Mesenchymal stem cell (in vitro differentiated cells and primary cell): ENCODE measurements around the gene NUDT22.
"Not testable (repeated sequence)": the region's sequence is repeated elsewhere in the genome, so short reads cannot be mapped to it uniquely, and the experiment has no call there.

Experiments
- DNase-seq: peaks from one replicate; pipeline ENCODE4 v3.0.0-alpha.2; 2013
- H2AFZ ChIP-seq: one replicate; pipeline ENCODE4 v1.6.1; 2013; ENCODE audit warnings: low read depth, mild to moderate bottlenecking, control low read depth, inconsistent platforms, low read length, moderate library complexity
- H2AK5ac ChIP-seq: 2 replicates; pipeline ENCODE4 v1.6.1; 2013; ENCODE audit warnings: low read length, moderate library complexity, mild to moderate bottlenecking, inconsistent platforms; ENCODE audit not compliant: severe bottlenecking
- H2BK120ac ChIP-seq: one replicate; pipeline ENCODE4 v1.6.1; 2013; ENCODE audit warnings: low read depth, mild to moderate bottlenecking, inconsistent platforms, low read length, moderate library complexity
- H2BK12ac ChIP-seq, 2 experiments: one replicate each; pipeline ENCODE4 v1.6.1; 2013; ENCODE audit warnings: inconsistent platforms in 2 of 2, low read length in 2 of 2, mild to moderate bottlenecking in 2 of 2, moderate library complexity in 2 of 2, control low read depth in 1 of 2
- H2BK15ac ChIP-seq: one replicate; pipeline ENCODE4 v1.6.1; 2013; ENCODE audit warnings: mild to moderate bottlenecking, low read depth, inconsistent platforms; ENCODE audit not compliant: poor library complexity, severe bottlenecking
- H2BK5ac ChIP-seq: 2 replicates; pipeline ENCODE4 v1.6.1; 2013; ENCODE audit warnings: low read depth, mild to moderate bottlenecking, low read length, control low read depth, inconsistent platforms; ENCODE audit not compliant: poor library complexity, severe bottlenecking
- H3K14ac ChIP-seq, 2 experiments: one replicate each; pipeline ENCODE4 v1.6.1; 2013; ENCODE audit warnings: inconsistent platforms in 2 of 2, low read length in 2 of 2, control low read depth in 1 of 2, mild to moderate bottlenecking in 1 of 2, moderate library complexity in 1 of 2
- H3K18ac ChIP-seq, 2 experiments: one replicate each; pipeline ENCODE4 v1.6.1; 2013; ENCODE audit warnings: inconsistent platforms in 2 of 2, low read length in 2 of 2, control low read depth in 1 of 2, low read depth in 1 of 2, mild to moderate bottlenecking in 1 of 2
- H3K23ac ChIP-seq, 2 experiments: one replicate each; pipeline ENCODE4 v1.6.1; 2013; ENCODE audit warnings: inconsistent platforms in 2 of 2, low read length in 2 of 2, mild to moderate bottlenecking in 2 of 2, moderate library complexity in 2 of 2, control low read depth in 1 of 2
- H3K27ac ChIP-seq: 2 replicates; pipeline ENCODE4 v1.5.1; 2013; ENCODE audit warnings: mild to moderate bottlenecking, moderate library complexity, low read length, control low read depth, inconsistent platforms; ENCODE audit not compliant: poor library complexity, severe bottlenecking
- H3K27me3 ChIP-seq, 2 experiments: 2 replicates each; pipeline versions ENCODE4 v1.6.1 to v1.7.0; 2013; ENCODE audit warnings: low read length in 2 of 2, mild to moderate bottlenecking in 2 of 2, moderate library complexity in 2 of 2, control low read depth in 1 of 2, inconsistent platforms in 1 of 2; ENCODE audit not compliant: control insufficient read depth in 1 of 2, insufficient read depth in 1 of 2
- H3K36me3 ChIP-seq, 2 experiments: 2 replicates each; pipeline versions ENCODE4 v1.6.1 to v1.7.0; 2013; ENCODE audit warnings: low read length in 2 of 2, control low read depth in 1 of 2, inconsistent platforms in 1 of 2, low read depth in 1 of 2, mild to moderate bottlenecking in 1 of 2; ENCODE audit not compliant: insufficient read depth in 2 of 2, control insufficient read depth in 1 of 2
- H3K4ac ChIP-seq, 2 experiments: one replicate each; pipeline ENCODE4 v1.6.1; 2013; ENCODE audit warnings: inconsistent platforms in 2 of 2, low read length in 2 of 2, mild to moderate bottlenecking in 2 of 2, moderate library complexity in 2 of 2, control low read depth in 1 of 2, low read depth in 1 of 2
- H3K4me1 ChIP-seq: 2 replicates; pipeline ENCODE4 v1.6.1; 2013; ENCODE audit warnings: low read depth, low read length, control low read depth; ENCODE audit not compliant: control insufficient read depth, insufficient read depth
- H3K4me2 ChIP-seq: 2 replicates; pipeline ENCODE4 v1.6.1; 2013; ENCODE audit warnings: low read length, mild to moderate bottlenecking, inconsistent platforms; ENCODE audit not compliant: poor library complexity, severe bottlenecking
- H3K4me3 ChIP-seq, 2 experiments: 2 replicates each; pipeline versions ENCODE4 v1.5.1 to v1.7.0; 2013; ENCODE audit warnings: low read length in 2 of 2, mild to moderate bottlenecking in 2 of 2, control low read depth in 1 of 2, low read depth in 1 of 2; ENCODE audit not compliant: insufficient read depth in 1 of 2
- H3K79me1 ChIP-seq: replicated peaks from 2 replicates; pipeline ENCODE4 v1.6.1; 2013; ENCODE audit warnings: mild to moderate bottlenecking, control low read depth, low read length, inconsistent platforms; ENCODE audit not compliant: poor library complexity, severe bottlenecking
- H3K9ac ChIP-seq: 2 replicates; pipeline ENCODE4 v1.7.0; 2013; ENCODE audit warnings: mild to moderate bottlenecking, low read length, moderate library complexity
- H3K9me3 ChIP-seq: 2 replicates; pipeline ENCODE4 v1.7.0; 2013; ENCODE audit warnings: mild to moderate bottlenecking, low read length; ENCODE audit not compliant: control insufficient read depth
- H4K8ac ChIP-seq: one replicate; pipeline ENCODE4 v1.6.1; 2013; ENCODE audit warnings: inconsistent platforms, mild to moderate bottlenecking, low read length, moderate library complexity
- H4K91ac ChIP-seq: one replicate; pipeline ENCODE4 v1.6.1; 2013; ENCODE audit warnings: mild to moderate bottlenecking, low read length, inconsistent platforms
- WGBS: methylation state at CpG from one replicate; pipeline ENCODE4 v1.1.7; 2013; ENCODE audit warnings: mixed read lengths; 5-methylcytosine and 5-hydroxymethylcytosine counted together

Gene NUDT22

DNA sequence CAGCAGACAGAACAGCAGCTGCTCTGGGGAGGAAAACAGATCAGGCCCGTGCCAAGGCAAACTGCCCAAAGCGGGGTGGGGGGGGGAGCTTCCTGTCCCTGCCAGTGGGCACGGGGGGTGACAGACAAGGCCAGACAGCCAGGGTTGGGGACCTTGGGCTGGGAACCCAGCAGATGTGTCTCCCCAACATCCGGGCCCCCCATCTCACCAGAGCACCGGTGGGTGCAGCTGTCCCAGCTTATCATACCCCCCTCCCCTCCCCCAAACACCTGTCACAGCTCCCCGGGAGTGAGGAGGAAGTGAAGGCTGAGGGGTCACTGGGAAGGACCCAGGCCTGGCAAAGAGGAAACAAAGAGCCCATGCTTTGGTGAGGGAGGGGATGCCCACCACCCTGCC lies 19.3 kb downstream of the NUDT22 start:
- Histone ChIP-seq H3K23ac (no peak overlapping the region), H3K4me3 (peak overlapping the region; percentile 75 to 95), H3K36me3 (peaks cover 14 to 26% of the 10 kb centered on the region in 2 experiments), H3K9me3 (no peaks in the 10 kb centered on the region), H3K18ac (peak overlapping the region; percentile 46 to 91), H3K27me3 (no peaks in the 10 kb centered on the region), H3K27ac (peak overlapping the region; percentile 79), H4K91ac (peak overlapping the region; percentile 95), H3K79me1 (peaks cover 3% of the 10 kb centered on the region), H2BK120ac (peak overlapping the region; percentile 55), H3K14ac (peak overlapping the region in 1 of 2 experiments; percentile 83), H2AFZ (no peak overlapping the region), H4K8ac (peak overlapping the region; percentile 33), H3K9ac (peak overlapping the region; percentile 93), H2BK15ac (no peak overlapping the region), H2BK12ac (peak overlapping the region in 1 of 2 experiments; percentile 87), H2AK5ac (no peak overlapping the region), H2BK5ac (peak overlapping the region; percentile 10), H3K4ac (peak overlapping the region; percentile 96), H3K4me2 (peak overlapping the region; percentile 89), H3K4me1 (peaks cover 37% of the 10 kb centered on the region)
- 33% methylated on average over 2 of the region's 6 CpGs for WGBS
- DNase-seq, result no peak

DNA sequence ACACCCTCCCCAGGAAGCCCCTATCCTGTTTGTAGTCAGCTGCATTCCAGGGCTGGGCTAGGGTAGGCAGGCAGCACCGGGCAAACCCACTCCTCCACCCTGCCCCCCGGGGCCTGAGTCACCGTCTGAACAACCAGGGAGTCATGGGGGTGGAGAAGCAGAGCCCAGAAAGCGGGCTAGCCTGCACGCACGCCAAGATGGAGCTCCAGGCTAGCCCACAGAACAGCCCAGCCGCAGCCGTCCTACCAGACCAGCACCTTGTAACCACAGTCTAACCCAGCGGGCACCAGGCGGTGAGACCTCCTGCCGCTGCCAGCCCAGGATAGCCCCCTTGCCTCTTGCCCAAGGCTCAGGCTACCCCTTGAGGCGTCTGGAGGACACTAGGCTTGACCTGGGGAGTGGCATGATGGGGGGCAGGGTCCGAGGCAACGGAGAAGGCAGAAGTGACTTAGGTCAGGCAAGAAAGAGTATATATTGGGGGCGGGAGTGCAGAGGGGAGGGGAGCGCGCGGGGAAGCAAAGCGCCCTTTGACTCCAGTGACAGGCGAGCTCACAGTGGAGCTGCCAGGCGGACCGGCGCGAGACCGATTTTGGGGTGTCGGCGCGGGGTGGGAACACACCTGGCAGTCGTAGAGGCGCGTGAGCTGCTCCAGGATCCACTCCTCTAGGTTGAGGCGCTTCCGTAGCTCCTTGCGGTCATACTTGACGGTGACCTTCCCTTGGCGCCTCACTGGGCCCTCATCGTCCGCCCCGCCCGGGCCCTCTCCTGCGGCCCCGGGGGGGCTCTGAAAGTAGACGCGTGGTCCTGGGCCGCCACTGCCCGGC lies 19.9 kb downstream of the NUDT22 start:
- Histone ChIP-seq H3K27me3 (no peaks in the 10 kb centered on the region), H3K36me3 (peaks cover 14 to 26% of the 10 kb centered on the region in 2 experiments), H3K18ac (peak overlapping the region; percentile 68 to 91), H3K4ac (peak overlapping the region; percentile 96), H3K23ac (peak overlapping the region in 1 of 2 experiments; percentile 90), H4K91ac (peak overlapping the region; percentile 95), H2BK120ac (peak overlapping the region; percentile 82), H2BK12ac (peak overlapping the region; percentile 69 to 87), H3K14ac (peak overlapping the region in 1 of 2 experiments; percentile 98), H3K4me3 (peak overlapping the region; percentile 75 to 95), H2BK15ac (peak overlapping the region; percentile 30), H3K9me3 (no peaks in the 10 kb centered on the region), H2AFZ (no peak overlapping the region), H3K79me1 (peaks cover 5% of the 10 kb centered on the region), H3K4me1 (peaks cover 40% of the 10 kb centered on the region), H4K8ac (peak overlapping the region; percentile 33), H2AK5ac (peak overlapping the region; percentile 6), H3K27ac (peak overlapping the region; percentile 79), H3K4me2 (peak overlapping the region; percentile 89), H2BK5ac (peak overlapping the region; percentile 10), H3K9ac (peak overlapping the region; percentile 93)
- 2% methylated on average over 32 of the region's 46 CpGs for WGBS
- peak; percentile 93 for DNase-seq

DNA sequence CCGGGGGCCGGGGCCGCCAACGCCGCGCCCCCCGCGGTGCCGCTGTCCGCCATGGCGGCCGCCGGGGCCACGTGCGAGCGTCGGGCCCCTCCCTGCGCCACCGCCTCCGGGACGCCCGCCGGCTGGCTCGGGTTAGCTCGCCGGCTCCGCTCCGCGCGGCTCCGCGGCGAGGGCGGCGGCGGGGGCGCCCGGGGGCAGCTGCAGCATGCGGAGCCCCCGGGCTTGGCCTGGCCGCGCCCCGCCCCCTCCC lies 20.5 kb downstream of the NUDT22 start:
- 0% methylated on average over 1 of the region's 43 CpGs for WGBS

DNA sequence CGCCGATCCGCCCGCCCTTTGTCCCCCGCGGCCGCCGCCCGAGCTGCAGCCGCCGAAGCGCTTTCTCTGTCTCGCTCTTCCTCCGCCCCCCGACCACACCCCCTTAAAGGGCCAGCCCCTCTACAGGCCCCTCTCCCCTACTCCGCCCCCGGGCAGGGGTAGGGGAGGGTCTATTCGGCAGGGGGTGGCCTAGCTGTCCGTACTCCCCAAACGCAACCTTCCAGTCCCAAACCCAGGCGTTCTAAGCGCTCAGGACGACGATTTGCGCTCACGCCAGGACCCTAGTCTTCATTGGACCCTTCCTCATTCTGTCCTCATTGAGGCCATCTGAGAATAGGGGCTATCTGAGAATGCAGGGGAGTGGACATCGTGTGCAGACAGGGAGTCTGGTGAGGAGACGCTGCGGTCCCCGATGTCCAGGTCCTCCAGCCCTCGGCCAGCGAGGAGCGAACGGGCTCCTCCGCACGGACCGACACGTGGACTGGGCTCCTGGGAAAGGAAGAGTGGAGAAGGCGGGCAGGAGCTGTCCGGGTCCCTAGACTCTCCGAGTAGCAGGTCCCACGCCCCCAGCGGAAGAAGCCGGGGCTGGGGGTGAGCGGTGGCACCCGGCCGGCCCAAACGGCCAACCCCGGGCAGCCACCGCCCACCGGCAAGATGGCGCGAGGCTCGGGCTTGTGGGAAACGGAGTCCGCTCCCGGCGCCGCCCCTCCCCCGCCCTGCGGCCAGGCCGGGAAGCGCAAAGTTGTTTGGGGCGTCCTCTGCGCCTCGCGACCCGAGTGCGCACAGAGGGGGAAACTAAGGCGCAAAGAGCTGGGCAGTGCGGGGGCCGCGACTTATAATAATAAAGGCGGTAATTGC lies 21.0 kb downstream of the NUDT22 start, which contains the start of gene PPP1R14B:
Gene PPP1R14B, minus strand, starts transcription at position 73 of the 858 bp plus-strand sequence. CDS start 270 bp downstream, outside the sequence.
- under 1% methylated on average over 54 of the region's 74 CpGs for WGBS

More for the DNA sequence above, 20.5 kb downstream of the NUDT22 start:
- H4K8ac ChIP-seq, H2AK5ac ChIP-seq, H2BK12ac ChIP-seq, H2BK15ac ChIP-seq, H3K27me3 ChIP-seq, H3K14ac ChIP-seq, H2BK120ac ChIP-seq, H2BK5ac ChIP-seq, H3K27ac ChIP-seq, H3K23ac ChIP-seq, H3K18ac ChIP-seq, H3K9me3 ChIP-seq, H4K91ac ChIP-seq, H3K79me1 ChIP-seq, DNase-seq, H2AFZ ChIP-seq, H3K4me2 ChIP-seq: not testable (repeated sequence)
- Histone ChIP-seq H3K4me3 (peak overlapping the region; percentile 75 to 95), H3K4me1 (peaks cover 42% of the 10 kb centered on the region), H3K4ac (peak overlapping the region in 1 of 2 experiments; percentile 96), H3K36me3 (peaks cover 14 to 26% of the 10 kb centered on the region in 2 experiments), H3K9ac (peak overlapping the region; percentile 93)

More for the DNA sequence above, 21.0 kb downstream of the NUDT22 start, which contains the start of gene PPP1R14B:
- Histone ChIP-seq H2BK12ac (peak within 1 kb of the TSS; percentile 70 to 87), H3K9ac (peak within 1 kb of the TSS; percentile 93), H2AFZ (peak within 1 kb of the TSS; percentile 36), H3K4me2 (peak within 1 kb of the TSS; percentile 89), H2BK15ac (peak within 1 kb of the TSS; percentile 66), H3K4me1 (peaks cover 44% of the 10 kb centered on the region), H2BK120ac (peak within 1 kb of the TSS; percentile 95), H2AK5ac (peak within 1 kb of the TSS; percentile 6), H4K91ac (peak within 1 kb of the TSS; percentile 95), H3K4me3 (peak within 1 kb of the TSS; percentile 75 to 98), H4K8ac (peak within 1 kb of the TSS; percentile 96), H3K18ac (peak within 1 kb of the TSS; percentile 94 to 99), H3K27me3 (no peaks in the 10 kb centered on the region), H3K4ac (peak within 1 kb of the TSS; percentile 96), H3K14ac (peak within 1 kb of the TSS in 1 of 2 experiments; percentile 98), H3K27ac (peak within 1 kb of the TSS; percentile 90), H3K36me3 (peaks cover 14 to 26% of the 10 kb centered on the region in 2 experiments), H2BK5ac (peak within 1 kb of the TSS; percentile 34), H3K79me1 (peaks cover 7% of the 10 kb centered on the region), H3K23ac (peak within 1 kb of the TSS in 1 of 2 experiments; percentile 90), H3K9me3 (no peaks in the 10 kb centered on the region)
- DNase-seq, result peak; percentile 94
